ENCODE results near the gene SMOC2.

SMOC2 gene

GRCh38 chr6:168400037-168400436, 40.9 kb upstream of the SMOC2 start:
- DNase-seq (ENCODE audit: low read depth): no peak
- TF ChIP-seq, protein P1, sequence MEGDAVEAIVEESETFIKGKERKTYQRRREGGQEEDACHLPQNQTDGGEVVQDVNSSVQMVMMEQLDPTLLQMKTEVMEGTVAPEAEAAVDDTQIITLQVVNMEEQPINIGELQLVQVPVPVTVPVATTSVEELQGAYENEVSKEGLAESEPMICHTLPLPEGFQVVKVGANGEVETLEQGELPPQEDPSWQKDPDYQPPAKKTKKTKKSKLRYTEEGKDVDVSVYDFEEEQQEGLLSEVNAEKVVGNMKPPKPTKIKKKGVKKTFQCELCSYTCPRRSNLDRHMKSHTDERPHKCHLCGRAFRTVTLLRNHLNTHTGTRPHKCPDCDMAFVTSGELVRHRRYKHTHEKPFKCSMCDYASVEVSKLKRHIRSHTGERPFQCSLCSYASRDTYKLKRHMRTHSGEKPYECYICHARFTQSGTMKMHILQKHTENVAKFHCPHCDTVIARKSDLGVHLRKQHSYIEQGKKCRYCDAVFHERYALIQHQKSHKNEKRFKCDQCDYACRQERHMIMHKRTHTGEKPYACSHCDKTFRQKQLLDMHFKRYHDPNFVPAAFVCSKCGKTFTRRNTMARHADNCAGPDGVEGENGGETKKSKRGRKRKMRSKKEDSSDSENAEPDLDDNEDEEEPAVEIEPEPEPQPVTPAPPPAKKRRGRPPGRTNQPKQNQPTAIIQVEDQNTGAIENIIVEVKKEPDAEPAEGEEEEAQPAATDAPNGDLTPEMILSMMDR (IDR thresholded peaks at IDR 0.05; ENCODE audit: low read length, missing control alignments): no peak

DNA sequence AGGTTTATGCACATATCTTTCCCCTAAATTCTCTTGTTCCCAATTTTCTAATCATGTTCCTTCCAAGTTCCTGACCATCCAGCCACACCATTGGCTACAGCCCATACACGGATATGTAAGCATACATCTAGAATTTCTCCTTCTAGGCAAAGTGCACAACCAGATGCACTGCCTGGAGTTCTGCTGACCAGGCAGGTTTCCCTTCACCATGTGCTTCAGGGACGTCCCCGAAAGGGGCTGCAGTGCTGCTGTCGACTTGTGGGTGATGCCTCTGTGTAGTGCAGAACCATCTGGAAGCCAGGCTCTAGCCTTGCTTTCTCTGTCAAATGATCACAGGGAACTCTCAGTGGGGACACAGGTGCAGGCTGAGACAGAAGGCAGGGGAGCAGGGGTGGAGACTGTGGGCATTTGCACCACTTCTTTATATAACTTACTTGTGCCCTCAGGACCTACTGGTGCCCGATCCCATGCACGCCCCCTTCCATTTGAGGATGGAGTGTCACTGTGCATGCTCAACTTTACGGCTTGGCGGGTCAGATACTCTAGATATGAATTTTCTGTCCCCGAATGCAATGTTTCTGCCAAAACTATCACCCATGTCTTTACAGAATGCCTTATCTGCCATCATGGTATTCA, 37.5 kb upstream of the SMOC2 start:
- DNase-seq (ENCODE audit: low read depth): no peak
- TF ChIP-seq, protein P1 (IDR thresholded peaks at IDR 0.05; ENCODE audit: low read length, missing control alignments): no peak
- no peak overlapping the region for H3K4me3 ChIP-seq (replicated peaks; ENCODE audit: low read depth, low read length)

More at GRCh38 chr6:168400037-168400436, 40.9 kb upstream of the SMOC2 start:
- no peak overlapping the region for H3K4me3 ChIP-seq (replicated peaks; ENCODE audit: low read depth, low read length)

DNA sequence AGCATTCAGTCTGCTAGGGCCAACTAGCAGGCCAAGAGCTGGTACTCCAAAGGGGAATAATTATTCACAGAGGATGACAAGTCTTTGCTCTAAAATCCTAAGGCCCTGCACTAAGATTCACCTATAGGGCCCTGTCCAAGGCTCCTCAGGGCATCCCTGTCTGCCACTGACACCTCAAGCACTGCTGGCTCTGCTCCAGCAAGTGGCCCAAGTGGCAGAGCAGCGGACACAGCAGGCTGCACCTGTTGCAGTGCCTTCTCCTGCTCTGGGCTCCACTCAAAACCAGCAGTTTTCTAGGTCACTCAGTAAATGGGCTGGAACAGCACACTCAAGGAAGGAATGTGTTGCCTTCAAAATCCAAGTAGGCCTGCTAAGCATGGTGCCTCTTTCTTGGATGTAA, 36.4 kb upstream of the SMOC2 start:
- no peak for DNase-seq (ENCODE audit: low read depth)
- no peak overlapping the region for H3K4me3 ChIP-seq (replicated peaks; ENCODE audit: low read depth, low read length)
- TF ChIP-seq, protein P1 (IDR thresholded peaks at IDR 0.05; ENCODE audit: low read length, missing control alignments): no peak

DNA sequence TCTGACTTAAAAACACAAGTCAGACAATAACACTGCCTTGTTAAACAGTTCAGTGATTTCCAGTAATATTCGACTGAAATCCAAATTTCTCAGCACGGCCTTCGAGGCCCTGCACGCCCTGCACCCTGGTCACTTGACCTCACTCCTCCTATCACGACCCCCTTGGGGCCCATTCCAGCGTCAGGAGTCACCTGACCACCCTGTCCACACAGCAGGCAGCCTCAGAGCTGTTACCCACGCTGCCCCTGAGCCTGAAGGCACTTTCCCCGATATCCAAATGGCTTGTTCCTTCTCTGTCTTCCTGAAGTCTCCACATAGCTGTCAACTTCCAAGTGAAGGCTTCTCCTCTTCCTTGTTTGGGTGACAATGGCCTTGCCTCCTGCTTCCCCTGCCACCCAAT, 33.1 kb upstream of the SMOC2 start:
- no peak overlapping the region for H3K4me3 ChIP-seq (replicated peaks; ENCODE audit: low read depth, low read length)
- no peak for DNase-seq (ENCODE audit: low read depth)
- TF ChIP-seq, protein P1 (IDR thresholded peaks at IDR 0.05; ENCODE audit: low read length, missing control alignments): no peak

- TF ChIP-seq, protein P1 (IDR thresholded peaks at IDR 0.05; ENCODE audit: low read length, missing control alignments): no peak
- DNase-seq (ENCODE audit: low read depth): no peak
- H3K4me3 ChIP-seq (replicated peaks; ENCODE audit: low read depth, low read length): no peak overlapping the region
Observed at GRCh38 chr6:168408504-168409136, 32.4 kb upstream of the SMOC2 start.

DNA sequence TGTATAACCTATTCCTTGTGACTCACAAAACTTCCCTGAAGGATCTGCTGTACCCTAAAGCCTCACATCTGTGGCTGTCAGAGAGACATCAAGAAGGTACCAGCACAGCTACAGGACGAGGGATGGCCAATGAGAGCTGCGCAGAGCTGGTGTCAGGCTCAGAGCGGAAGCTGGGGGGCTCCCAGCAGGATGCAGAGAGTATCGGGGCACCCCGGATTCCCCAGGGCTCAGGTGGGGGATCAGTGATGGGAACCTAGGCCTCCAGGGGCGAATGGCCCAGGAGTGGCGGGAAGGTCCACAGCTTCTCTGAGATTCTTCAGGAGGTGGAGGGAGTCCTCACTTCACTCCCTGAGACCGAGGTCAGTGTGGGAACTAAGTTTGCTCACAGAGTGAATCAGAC, 30.9 kb upstream of the SMOC2 start:
- no peak for DNase-seq (ENCODE audit: low read depth)
- H3K4me3 ChIP-seq (replicated peaks; ENCODE audit: low read depth, low read length): no peak overlapping the region
- TF ChIP-seq, protein P1 (IDR thresholded peaks at IDR 0.05; ENCODE audit: low read length, missing control alignments): no peak

DNA sequence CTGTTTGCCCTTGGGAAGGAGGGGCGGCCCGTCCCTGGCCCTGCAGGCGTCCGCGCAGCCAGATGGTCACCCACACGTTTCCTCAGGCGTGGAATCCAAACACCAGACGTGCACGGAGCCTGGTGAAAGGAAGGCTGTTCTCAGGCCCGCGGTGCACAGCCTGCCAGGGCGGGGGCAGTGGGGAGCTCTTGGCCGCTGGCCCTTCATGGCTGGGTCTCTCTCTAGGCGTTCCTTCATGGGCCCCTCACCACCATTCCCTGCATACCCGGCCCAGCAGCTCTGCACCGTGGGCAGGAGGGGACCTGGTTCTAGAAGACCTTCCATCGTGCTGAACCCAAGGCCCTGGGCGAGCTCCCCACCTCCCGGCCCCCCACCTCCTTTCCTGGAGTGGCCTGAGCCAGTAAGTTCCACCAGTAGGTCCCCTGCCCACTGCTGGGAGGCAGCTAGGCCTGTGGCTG, 30.4 kb upstream of the SMOC2 start:
- TF ChIP-seq, protein P1 (IDR thresholded peaks at IDR 0.05; ENCODE audit: low read length, missing control alignments): no peak
- H3K4me3 ChIP-seq (replicated peaks; ENCODE audit: low read depth, low read length): no peak overlapping the region
- no peak for DNase-seq (ENCODE audit: low read depth)

All from fibroblast of pulmonary artery (primary cell).